Measurements from ENCODE around the gene ITGB8. TPM values are rescaled to one million over a fixed set of nuclear protein-coding genes. Genes with fewer than 3 reads are reported as not detected.

ITGB8 gene
- total RNA-seq, 2 donors from 2014 or later: 9.5 to 11.9 TPM

GRCh38 chr7:20320322-20320721 is 10.4 kb upstream of the ITGB8 start:
- no peaks in the 10 kb centered on the region for H3K27me3 ChIP-seq (replicated peaks; ENCODE audit: insufficient read depth)
- no peak overlapping the region for H3K4me3 ChIP-seq
- H3K27ac ChIP-seq: no peak overlapping the region
- DNase-seq (ENCODE audit: low spot score): no peak
- no peak for TF ChIP-seq CTCF (IDR thresholded peaks at IDR 0.05)
- H3K36me3 ChIP-seq: no peaks in the 10 kb centered on the region
- no peaks in the 10 kb centered on the region for H3K4me1 ChIP-seq (ENCODE audit: control insufficient read depth in 1 of 2, low read depth in 2 of 2)
- no peak for ATAC-seq (ENCODE audit: insufficient number of reproducible peaks, low FRiP score, low read depth)
- H3K9me3 ChIP-seq: no peaks in the 10 kb centered on the region

GRCh38 chr7:20320786-20321185 is 9.9 kb upstream of the ITGB8 start:
- TF ChIP-seq CTCF (IDR thresholded peaks at IDR 0.05): no peak
- ATAC-seq (ENCODE audit: insufficient number of reproducible peaks, low FRiP score, low read depth): no peak

DNA sequence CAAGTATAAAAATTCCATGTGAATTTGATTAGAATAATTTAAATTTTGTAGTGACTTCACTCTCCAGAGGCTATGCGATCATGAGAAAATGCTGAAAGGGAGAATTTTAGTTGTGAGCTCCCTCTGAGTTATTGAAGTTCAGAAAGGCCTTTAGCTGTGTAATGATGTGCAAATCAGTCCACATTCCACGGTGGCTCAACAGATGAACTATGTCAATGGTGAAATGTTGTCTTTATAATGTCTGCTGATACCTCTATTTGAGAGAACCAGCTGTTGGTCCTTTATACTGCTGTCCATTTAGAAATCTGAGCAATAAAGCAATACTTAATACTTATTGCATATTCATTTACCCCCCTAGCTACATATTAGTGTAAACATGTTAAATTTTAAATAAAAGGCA is 7.1 kb upstream of the ITGB8 start:
- Histone ChIP-seq H3K4me3 (no peak overlapping the region), H3K9me3 (no peaks in the 10 kb centered on the region), H3K27me3 (replicated peaks; ENCODE audit: insufficient read depth) (no peaks in the 10 kb centered on the region), H3K36me3 (no peaks in the 10 kb centered on the region), H3K4me1 (ENCODE audit: control insufficient read depth in 1 of 2, low read depth in 2 of 2) (no peaks in the 10 kb centered on the region), H3K27ac (no peak overlapping the region)
- TF ChIP-seq CTCF (IDR thresholded peaks at IDR 0.05): no peak
- DNase-seq (ENCODE audit: low spot score): no peak
- ATAC-seq (ENCODE audit: insufficient number of reproducible peaks, low FRiP score, low read depth): no peak

More at GRCh38 chr7:20320786-20321185, 9.9 kb upstream of the ITGB8 start:
- no peak overlapping the region for H3K4me3 ChIP-seq
- H3K36me3 ChIP-seq: no peaks in the 10 kb centered on the region
- no peaks in the 10 kb centered on the region for H3K9me3 ChIP-seq
- DNase-seq (ENCODE audit: low spot score): no peak
- no peak overlapping the region for H3K27ac ChIP-seq
- no peaks in the 10 kb centered on the region for H3K4me1 ChIP-seq (ENCODE audit: control insufficient read depth in 1 of 2, low read depth in 2 of 2)
- H3K27me3 ChIP-seq (replicated peaks; ENCODE audit: insufficient read depth): no peaks in the 10 kb centered on the region

DNA sequence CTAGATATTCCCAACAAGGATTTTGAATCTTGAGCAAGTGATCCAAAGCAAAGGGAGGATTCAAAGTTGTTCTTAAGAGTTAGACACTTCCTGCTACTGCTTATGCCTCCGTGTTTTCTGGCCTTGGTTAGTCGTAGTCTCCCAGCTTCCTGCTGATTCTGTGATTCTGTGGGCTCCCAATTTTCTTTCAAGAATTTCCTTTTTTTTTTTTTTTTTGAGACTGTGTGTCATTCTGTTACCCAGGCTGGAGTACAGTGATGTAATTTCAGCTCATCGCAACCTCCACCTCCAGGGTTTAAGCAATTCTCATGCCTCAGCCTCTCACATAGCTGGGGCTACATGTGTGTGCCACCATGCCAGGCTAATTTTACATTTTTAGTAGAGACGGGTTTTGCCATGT is 4.4 kb upstream of the ITGB8 start:
- ATAC-seq (ENCODE audit: insufficient number of reproducible peaks, low FRiP score, low read depth) (no peak), DNase-seq (ENCODE audit: low spot score) (no peak)
- Histone ChIP-seq H3K4me1 (ENCODE audit: control insufficient read depth in 1 of 2, low read depth in 2 of 2) (peaks cover 0 to 4% of the 10 kb centered on the region in 2 donors), H3K36me3 (no peaks in the 10 kb centered on the region), H3K9me3 (no peaks in the 10 kb centered on the region), H3K27ac (no peak overlapping the region), H3K27me3 (replicated peaks; ENCODE audit: insufficient read depth) (no peaks in the 10 kb centered on the region), H3K4me3 (no peak overlapping the region)
- no peak for TF ChIP-seq CTCF (IDR thresholded peaks at IDR 0.05)

GRCh38 chr7:20327055-20327454 is 3.6 kb upstream of the ITGB8 start:
- ATAC-seq (ENCODE audit: insufficient number of reproducible peaks, low FRiP score, low read depth): no peak

More at GRCh38 chr7:20327055-20327454, 3.6 kb upstream of the ITGB8 start:
- Histone ChIP-seq H3K4me1 (ENCODE audit: control insufficient read depth in 1 of 2, low read depth in 2 of 2) (peaks cover 0 to 4% of the 10 kb centered on the region in 2 donors), H3K36me3 (no peaks in the 10 kb centered on the region), H3K27ac (no peak overlapping the region), H3K4me3 (no peak overlapping the region), H3K9me3 (no peaks in the 10 kb centered on the region), H3K27me3 (replicated peaks; ENCODE audit: insufficient read depth) (no peaks in the 10 kb centered on the region)
- TF ChIP-seq CTCF (IDR thresholded peaks at IDR 0.05): no peak
- no peak for DNase-seq (ENCODE audit: low spot score)

Measured in thoracic aorta (tissue), 2 donors.